ENCODE data around the gene DNM3. TPM values are rescaled to one million over a fixed set of nuclear protein-coding genes. Genes with fewer than 3 reads are reported as not detected.

Gene DNM3
- total and polyA plus RNA-seq, 2 of the 8 experiments (the other 6 are each of a cell fraction or from before 2014, with no cell fraction given): 2.0 to 8.5 TPM

DNA sequence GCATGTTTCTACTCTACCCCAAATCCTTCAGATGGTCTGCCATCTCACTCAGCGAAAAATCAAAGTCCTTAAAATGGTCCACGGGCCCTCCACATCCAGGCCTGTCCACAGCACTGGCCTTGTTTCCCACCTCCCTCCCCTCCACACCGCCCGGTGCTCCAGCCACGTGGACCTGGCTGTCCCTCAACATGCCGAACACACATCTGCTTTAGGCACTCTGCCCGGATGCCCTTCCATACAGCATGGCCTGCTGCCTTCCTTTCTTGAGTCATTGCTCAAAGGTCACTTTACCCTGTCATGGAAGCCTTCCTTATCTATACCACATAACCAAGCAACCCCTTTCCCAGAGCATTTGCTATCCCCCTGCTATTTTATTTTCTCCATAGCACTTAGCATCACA, 143.0 kb downstream of the DNM3 start:
- CTCF ChIA-PET (ENCODE audit: partially characterized antibody): interaction anchor here (0.6 to 17.3 kb wide), 37 partner anchors 9 to 447 kb away, joined by 3 to 694 read pairs (median 5); partner anchors contain the start of gene DNM3
- TF ChIP-seq POLR2AphosphoS5 (IDR thresholded peaks at IDR 0.05; ENCODE audit: low read depth, low read length): no peak
- Histone ChIP-seq H3K23me2 (ENCODE audit: low read depth, low read length) (no peaks in the 10 kb centered on the region), H3K14ac (ENCODE audit: insufficient read length) (no peak overlapping the region), H3K18ac (ENCODE audit: extremely low read depth, low read length) (no peak overlapping the region), H3K79me2 (ENCODE audit: control insufficient read depth in 1 of 2, insufficient read depth in 2 of 2, low read length in 2 of 2) (no peaks in the 10 kb centered on the region), H2BK5ac (ENCODE audit: low read depth, low read length) (peak overlapping the region; percentile 74; the same call in 1 of the 2 replicates), H4K5ac (ENCODE audit: insufficient read length, low read depth, low read length) (no peak overlapping the region), H3K9me3 (ENCODE audit: insufficient read depth in 2 of 2, low read depth in 1 of 2, low read length in 1 of 2) (no peaks in the 10 kb centered on the region), H4K91ac (replicated peaks; ENCODE audit: insufficient read length, low read length) (no peak overlapping the region), H2BK12ac (ENCODE audit: low read depth, low read length) (peak overlapping the region; percentile 75; the same call in 1 of the 2 replicates), H3K27me3 (replicated peaks in 1 of 4; ENCODE audit: control insufficient read depth in 3 of 4, extremely low read depth in 1 of 4, insufficient read depth in 3 of 4, low read length in 3 of 4) (no peaks in the 10 kb centered on the region), H2BK15ac (ENCODE audit: low read length) (no peak overlapping the region), H3K27ac (ENCODE audit: low read depth, low read length) (no peak overlapping the region), H2AFZ (ENCODE audit: low read length) (no peak overlapping the region), H3K79me1 (ENCODE audit: low read depth, low read length) (no peaks in the 10 kb centered on the region), H3K4me3 (ENCODE audit: extremely low read depth in 1 of 4, insufficient read depth in 2 of 4, low read depth in 3 of 4, low read length in 4 of 4) (no peak overlapping the region), H3K4ac (replicated peaks; ENCODE audit: insufficient read length, low read depth, low read length) (no peak overlapping the region), H4K8ac (ENCODE audit: extremely low read depth, insufficient read depth, low read length) (no peak overlapping the region), H3K36me3 (ENCODE audit: control insufficient read depth in 2 of 4, insufficient read depth in 4 of 4, low read length in 3 of 4) (no peaks in the 10 kb centered on the region), H4K20me1 (replicated peaks in 1 of 2; ENCODE audit: control insufficient read depth in 1 of 2, insufficient read depth in 2 of 2, low read length in 2 of 2) (no peaks in the 10 kb centered on the region), H2BK120ac (replicated peaks; ENCODE audit: low read depth, low read length) (no peak overlapping the region), H2BK20ac (ENCODE audit: low read length) (peak overlapping the region; percentile 64; the same call in 1 of the 2 replicates), H3K23ac (ENCODE audit: insufficient read length) (no peak overlapping the region), H3K9ac (replicated peaks in 1 of 4; ENCODE audit: extremely low read depth in 1 of 4, low read depth in 3 of 4, low read length in 3 of 4) (no peak overlapping the region), H3K56ac (replicated peaks; ENCODE audit: insufficient read length, low read depth, low read length) (no peak overlapping the region), H3K4me1 (replicated peaks in 1 of 4; ENCODE audit: control insufficient read depth in 3 of 4, insufficient read depth in 4 of 4, low read length in 3 of 4) (peaks cover 0 to 2% (median 0%) of the 10 kb centered on the region in 4 experiments; a peak in 2 of 7 replicates), H2AK5ac (ENCODE audit: low read depth, low read length) (0 out of 2 replicates have a peak overlapping the region, but pooled peaks have one; percentile 26), H3K4me2 (ENCODE audit: insufficient read depth in 1 of 2, low read depth in 2 of 2, low read length in 2 of 2) (no peak overlapping the region)
- 90% methylated on average over 7 of the region's 7 CpGs; no CpG with 5 or more reads in 1 of the 2 experiments for WGBS, 2 experiments (ENCODE audit: extremely low coverage in 1 of 2, insufficient coverage in 1 of 2, insufficient read length in 1 of 2, insufficient replicate concordance in 2 of 2, low coverage in 1 of 2, low lambda C conversion rate in 2 of 2, missing lambda C conversion rate in 1 of 2)
- DNase-seq (ENCODE audit: low read depth in 1 of 2, low spot score in 2 of 2) (no peak), FAIRE-seq (no peak)
- POLR2A ChIA-PET (ENCODE audit: partially characterized antibody): no interaction called here

Measured in H1 (cell line).